Kidney (tissue), 14 donors: ENCODE data around the gene NLRP1. TPM values are rescaled to one million over a fixed set of nuclear protein-coding genes. Genes with fewer than 3 reads are reported as not detected.

Source experiments
- DNase-seq, 5 donors: peaks; one replicate each; pipeline ENCODE4 v3.0.0-alpha.2; 2013 to 2020
- FAIRE-seq: peaks from 2 replicates; lab custom pipeline; 2012; peaks lifted over from hg19 to GRCh38; lab: Jason Lieb, UNC
- H3K27ac ChIP-seq, 2 donors: one replicate each; pipeline ENCODE4 v1.7.0; 2013; ENCODE audit warnings: low read depth in 2 of 2, low read length in 2 of 2, inconsistent platforms in 1 of 2
- H3K27me3 ChIP-seq: one replicate; pipeline ENCODE4 v1.7.1; 2013; ENCODE audit warnings: low read length, inconsistent platforms; ENCODE audit not compliant: control insufficient read depth, insufficient read depth
- H3K36me3 ChIP-seq, 3 donors: one replicate each; pipeline versions ENCODE4 v1.7.0 to v1.7.1; 2013; ENCODE audit warnings: low read length in 3 of 3, control low read depth in 1 of 3, inconsistent platforms in 1 of 3; ENCODE audit not compliant: insufficient read depth in 3 of 3, control insufficient read depth in 2 of 3
- H3K4me1 ChIP-seq, 3 donors: one replicate each; pipeline versions ENCODE4 v1.7.0 to v1.7.1; 2013; ENCODE audit warnings: low read length in 3 of 3, inconsistent platforms in 1 of 3, low read depth in 1 of 3; ENCODE audit not compliant: control insufficient read depth in 2 of 3, insufficient read depth in 2 of 3
- H3K4me3 ChIP-seq, 3 donors: one replicate each; pipeline versions ENCODE4 v1.7.0 to v1.8.1; 2013; ENCODE audit warnings: low read length in 3 of 3, control low read depth in 1 of 3, inconsistent platforms in 1 of 3
- H3K9ac ChIP-seq, 3 donors: one replicate each; pipeline versions ENCODE4 v1.7.0 to v1.7.1; 2013; ENCODE audit warnings: low read length in 3 of 3, control low read depth in 1 of 3, inconsistent platforms in 1 of 3
- H3K9me3 ChIP-seq, 3 donors: one replicate each; pipeline versions ENCODE4 v1.7.0 to v1.7.1; 2013; ENCODE audit warnings: low read length in 3 of 3, control low read depth in 1 of 3, inconsistent platforms in 1 of 3; ENCODE audit not compliant: control insufficient read depth in 2 of 3, insufficient read depth in 1 of 3
- intact Hi-C: fragments of 100-400 bp; cut with DNase I; formaldehyde crosslinking; loops from one replicate; pipeline ENCODE4 v1.11.1; 2022
- polyA plus RNA-seq: library from polyadenylated mRNA; stranded (reverse); fragments of 350-450 nt; fragmentation: Illumina TruSeq; extraction: RNeasy Lipid Tissue Mini Kit (QIAGEN cat#74804); gene quantifications from one replicate; pipeline ENCODE4 v1.2.3, GENCODE V29; 2014; ENCODE audit warnings: low read depth, low replicate concordance; ENCODE audit not compliant: insufficient read depth
- total RNA-seq: library from RNA; stranded (reverse); fragmentation: NEBNext Ultra II Directional; extraction: Animal tissue kit (Norgen Biotek cat#: 25700); gene quantifications from one replicate; pipeline ENCODE4 v1.2.1, GENCODE V29; 2021
- TF ChIP-seq, protein P1 (sequence below): IDR thresholded peaks from 3 replicates; pipeline ENCODE4 v1.5.1; 2012; ENCODE audit warnings: mild to moderate bottlenecking, moderate library complexity, borderline replicate concordance; ENCODE audit not compliant: insufficient read depth; ENCODE audit errors: extremely low read depth
- donor health status: control.
- donor health status: control.
- donor health status: control.
- donor health status: control.
- donor health status: control.
- donor health status: DM: yes; HTN: yes; CAD: no.
- donor health status: Normal renal cell carcinoma (clear cell type).

NLRP1 gene
- total and polyA plus RNA-seq, 2 donors from 2014 or later: 11.4 to 19.6 TPM

DNA sequence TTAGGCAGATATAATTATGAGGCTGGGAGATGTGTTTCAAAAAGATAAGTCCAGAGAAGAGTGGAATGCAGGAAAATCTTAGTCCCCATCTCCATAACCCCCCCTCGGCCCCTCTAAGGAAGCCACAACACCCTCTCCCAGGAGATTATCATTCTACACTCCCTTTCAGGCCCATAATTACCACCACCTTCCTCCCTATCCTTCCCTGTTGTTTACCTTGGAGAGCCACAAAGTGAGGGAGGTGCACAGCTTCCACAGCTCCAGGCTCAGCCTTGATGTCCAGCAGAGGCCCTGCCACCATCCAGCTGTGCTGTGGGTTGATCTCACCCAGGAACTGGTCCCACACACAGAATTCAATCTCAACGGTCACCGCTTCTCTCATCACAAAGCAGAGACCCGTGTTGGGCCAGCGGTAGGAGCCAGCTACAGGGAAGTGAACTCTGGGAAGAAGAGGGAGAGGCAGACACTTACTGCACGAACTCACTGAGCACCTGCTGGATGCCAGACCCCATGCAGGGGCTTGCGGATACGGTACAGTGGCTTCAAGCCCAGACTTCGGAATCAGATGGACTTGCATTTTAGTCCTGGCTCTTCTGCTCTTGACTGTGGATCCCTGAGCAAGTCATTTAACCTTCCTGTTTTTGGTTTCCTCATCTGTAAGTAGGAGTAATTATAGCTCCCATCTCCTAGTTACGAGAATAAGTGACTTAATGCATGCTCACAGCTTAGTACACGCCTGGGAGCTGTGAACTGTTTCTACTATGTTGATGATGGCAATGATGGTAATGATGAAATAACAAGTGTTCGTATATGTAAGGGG, 53.8 kb downstream of the NLRP1 start:
- no peaks in the 10 kb centered on the region for H3K27me3 ChIP-seq
- DNase-seq (no peak), FAIRE-seq (no peak)
- H3K27ac ChIP-seq: no peak overlapping the region
- intact Hi-C loops: no loop called here
- peaks cover 0 to 3% (median 0%) of the 10 kb centered on the region in 3 donors for H3K4me1 ChIP-seq
- H3K9me3 ChIP-seq: no peaks in the 10 kb centered on the region
- TF ChIP-seq, protein P1, sequence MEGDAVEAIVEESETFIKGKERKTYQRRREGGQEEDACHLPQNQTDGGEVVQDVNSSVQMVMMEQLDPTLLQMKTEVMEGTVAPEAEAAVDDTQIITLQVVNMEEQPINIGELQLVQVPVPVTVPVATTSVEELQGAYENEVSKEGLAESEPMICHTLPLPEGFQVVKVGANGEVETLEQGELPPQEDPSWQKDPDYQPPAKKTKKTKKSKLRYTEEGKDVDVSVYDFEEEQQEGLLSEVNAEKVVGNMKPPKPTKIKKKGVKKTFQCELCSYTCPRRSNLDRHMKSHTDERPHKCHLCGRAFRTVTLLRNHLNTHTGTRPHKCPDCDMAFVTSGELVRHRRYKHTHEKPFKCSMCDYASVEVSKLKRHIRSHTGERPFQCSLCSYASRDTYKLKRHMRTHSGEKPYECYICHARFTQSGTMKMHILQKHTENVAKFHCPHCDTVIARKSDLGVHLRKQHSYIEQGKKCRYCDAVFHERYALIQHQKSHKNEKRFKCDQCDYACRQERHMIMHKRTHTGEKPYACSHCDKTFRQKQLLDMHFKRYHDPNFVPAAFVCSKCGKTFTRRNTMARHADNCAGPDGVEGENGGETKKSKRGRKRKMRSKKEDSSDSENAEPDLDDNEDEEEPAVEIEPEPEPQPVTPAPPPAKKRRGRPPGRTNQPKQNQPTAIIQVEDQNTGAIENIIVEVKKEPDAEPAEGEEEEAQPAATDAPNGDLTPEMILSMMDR: no peak
- H3K36me3 ChIP-seq: no peaks in the 10 kb centered on the region
- no peak overlapping the region for H3K9ac ChIP-seq
- H3K4me3 ChIP-seq: no peak overlapping the region

DNA sequence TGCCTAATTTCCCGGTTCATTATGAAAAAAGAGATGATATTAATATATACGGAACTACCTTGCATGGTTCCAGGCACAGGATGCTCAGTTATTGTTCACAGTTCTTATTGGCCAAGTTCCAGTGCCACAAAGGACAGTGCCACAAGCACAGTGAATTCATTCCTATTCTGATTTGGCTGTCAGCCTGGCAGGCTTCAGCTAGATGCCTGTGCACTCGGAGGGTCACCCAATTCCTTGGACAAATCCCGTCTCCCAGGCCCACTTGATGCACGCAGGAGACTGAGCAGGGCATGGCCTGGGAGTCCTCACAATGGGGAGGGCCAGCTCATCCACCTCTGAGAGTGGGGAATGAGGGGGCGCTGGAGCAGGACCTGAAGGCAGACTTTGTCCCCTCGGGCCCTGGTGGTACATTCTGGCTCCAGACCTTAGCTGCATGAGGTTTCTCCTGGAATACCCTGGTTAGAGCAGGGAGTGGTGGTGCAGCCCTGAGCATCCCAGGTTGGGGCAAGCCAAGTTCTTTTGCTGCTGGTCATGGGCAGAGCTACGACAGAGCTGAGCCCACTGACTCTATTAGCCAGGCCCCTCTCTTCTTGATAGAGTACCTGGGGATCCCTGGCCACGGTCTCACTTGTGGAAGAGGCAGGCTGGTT, 56.6 kb downstream of the NLRP1 start:
- H3K4me3 ChIP-seq: no peak overlapping the region
- TF ChIP-seq, protein P1: no peak
- H3K9ac ChIP-seq: no peak overlapping the region
- no peaks in the 10 kb centered on the region for H3K27me3 ChIP-seq
- DNase-seq (peak in 4 of 5 donors; percentile 52 to 73 (median 64)), FAIRE-seq (no peak)
- peaks cover 0 to 3% (median 0%) of the 10 kb centered on the region in 3 donors for H3K4me1 ChIP-seq
- no peaks in the 10 kb centered on the region for H3K9me3 ChIP-seq
- no peak overlapping the region for H3K27ac ChIP-seq
- H3K36me3 ChIP-seq: no peaks in the 10 kb centered on the region
- intact Hi-C loops: no loop called here

DNA sequence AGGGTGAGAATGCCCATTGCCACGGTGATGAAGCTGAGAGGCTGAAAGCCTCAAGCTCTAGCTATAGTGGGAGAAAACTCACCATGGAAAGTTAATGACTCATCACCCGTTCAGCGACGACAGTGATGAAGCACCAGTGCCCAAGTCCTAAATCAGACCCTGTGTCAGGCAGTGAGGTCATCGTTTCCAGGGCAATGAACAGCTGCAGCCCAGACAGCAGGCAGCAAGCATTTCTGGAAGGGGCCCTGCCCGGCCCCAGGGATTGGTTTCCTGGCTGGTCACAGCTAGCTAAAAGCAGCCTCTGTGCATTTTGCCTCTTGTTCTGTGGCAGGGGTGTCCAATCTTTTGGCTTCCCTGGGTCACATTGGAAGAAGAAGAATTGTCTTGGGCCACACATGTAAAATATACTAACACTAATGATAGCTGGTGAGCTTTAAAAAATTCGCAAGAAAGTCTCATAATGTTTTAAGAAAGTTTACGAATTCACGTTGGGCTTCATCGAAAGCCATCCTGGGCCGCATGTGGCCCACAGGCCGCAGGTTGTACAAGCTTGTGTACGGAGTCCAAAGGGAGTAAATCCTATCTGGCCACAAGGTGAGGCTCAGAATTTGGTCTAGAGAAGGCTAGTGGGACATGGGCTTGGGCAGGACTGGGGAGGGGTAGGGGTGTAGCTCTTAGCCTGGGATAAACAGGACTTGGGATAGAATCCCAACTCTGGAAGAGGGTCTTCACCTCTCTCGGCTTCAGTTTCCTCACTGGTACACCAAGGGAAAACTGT, 57.3 kb downstream of the NLRP1 start:
- peak overlapping the region in 1 of 2 donors; percentile 65 for H3K27ac ChIP-seq
- intact Hi-C loops: no loop called here
- no peaks in the 10 kb centered on the region for H3K36me3 ChIP-seq

More for the DNA sequence above, 57.3 kb downstream of the NLRP1 start:
- FAIRE-seq (no peak), DNase-seq (peak; percentile 86 to 97 (median 95))
- Histone ChIP-seq H3K4me3 (no peak overlapping the region), H3K9me3 (no peaks in the 10 kb centered on the region), H3K9ac (no peak overlapping the region), H3K27me3 (no peaks in the 10 kb centered on the region), H3K4me1 (peaks cover 0 to 3% (median 0%) of the 10 kb centered on the region in 3 donors)
- TF ChIP-seq, protein P1: no peak
